ENCODE data around the gene LHX3. TPM values are rescaled to one million over a fixed set of nuclear protein-coding genes. Genes with fewer than 3 reads are reported as not detected.

Gene LHX3
- total and polyA plus RNA-seq, 2 of the 8 experiments (the other 6 are each of a cell fraction or from before 2014, with no cell fraction given) = 0.02 TPM; not detected in 1

DNA sequence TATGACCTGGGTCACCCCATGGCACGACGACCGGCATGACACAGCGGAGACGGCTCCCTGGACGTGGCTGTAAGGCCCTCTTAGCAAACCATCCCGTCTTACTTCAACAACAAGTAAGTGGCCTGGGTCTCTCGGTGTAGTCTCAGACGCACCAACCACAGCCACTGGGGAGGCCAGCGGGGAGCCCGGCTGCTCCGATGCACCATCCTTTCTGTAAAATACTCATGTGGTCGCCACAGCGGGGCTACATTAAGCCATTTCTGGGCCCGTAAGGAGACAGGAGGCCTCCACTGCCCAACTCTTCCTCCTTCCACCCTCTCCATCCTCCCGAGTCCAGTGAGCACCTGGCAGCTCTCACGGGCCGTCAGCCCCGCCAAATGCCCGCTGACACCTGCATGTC is 36.0 kb upstream of the LHX3 start (continued):
- TF ChIP-seq POLR2AphosphoS5 (IDR thresholded peaks at IDR 0.05; ENCODE audit: low read depth, low read length) = no peak
- no peak for TF ChIP-seq YY1 (IDR thresholded peaks at IDR 0.05; ENCODE audit: low read depth, low read length)
- no peak for TF ChIP-seq SP4 (IDR thresholded peaks at IDR 0.05; ENCODE audit: low read length)
- no peak for TF ChIP-seq EGR1 (IDR thresholded peaks at IDR 0.05; ENCODE audit: borderline replicate concordance, low read depth, low read length)
- TF ChIP-seq TEAD4 (IDR thresholded peaks at IDR 0.05; ENCODE audit: low read depth, low read length) = no peak

All from H1 (cell line).